T-helper 2 cell treated with Interferon-gamma antibody and Interleukin-4, amounts not matched to agents 100 ng/mL and 5 ng/mL, for 36 hours (primary cell): ENCODE results near the gene NUP214. TPM values are rescaled to one million over a fixed set of nuclear protein-coding genes. Genes with fewer than 3 reads are reported as not detected.
"Not testable (repeated sequence)": the region's sequence is repeated elsewhere in the genome, so short reads cannot be mapped to it uniquely, and the experiment has no call there.

Experiments
- intact Hi-C: fragments of 100-400 bp; cut with micrococcal nuclease; formaldehyde crosslinking; loops from one replicate; pipeline ENCODE4 v1.15.1; 2023
- total RNA-seq: library from RNA; stranded (reverse); gene quantifications from 2 replicates; pipeline ENCODE4 v1.2.3, GENCODE V29; 2022

NUP214 gene
- total RNA-seq, 1 donor from 2014 or later, result 80.3 TPM

DNA sequence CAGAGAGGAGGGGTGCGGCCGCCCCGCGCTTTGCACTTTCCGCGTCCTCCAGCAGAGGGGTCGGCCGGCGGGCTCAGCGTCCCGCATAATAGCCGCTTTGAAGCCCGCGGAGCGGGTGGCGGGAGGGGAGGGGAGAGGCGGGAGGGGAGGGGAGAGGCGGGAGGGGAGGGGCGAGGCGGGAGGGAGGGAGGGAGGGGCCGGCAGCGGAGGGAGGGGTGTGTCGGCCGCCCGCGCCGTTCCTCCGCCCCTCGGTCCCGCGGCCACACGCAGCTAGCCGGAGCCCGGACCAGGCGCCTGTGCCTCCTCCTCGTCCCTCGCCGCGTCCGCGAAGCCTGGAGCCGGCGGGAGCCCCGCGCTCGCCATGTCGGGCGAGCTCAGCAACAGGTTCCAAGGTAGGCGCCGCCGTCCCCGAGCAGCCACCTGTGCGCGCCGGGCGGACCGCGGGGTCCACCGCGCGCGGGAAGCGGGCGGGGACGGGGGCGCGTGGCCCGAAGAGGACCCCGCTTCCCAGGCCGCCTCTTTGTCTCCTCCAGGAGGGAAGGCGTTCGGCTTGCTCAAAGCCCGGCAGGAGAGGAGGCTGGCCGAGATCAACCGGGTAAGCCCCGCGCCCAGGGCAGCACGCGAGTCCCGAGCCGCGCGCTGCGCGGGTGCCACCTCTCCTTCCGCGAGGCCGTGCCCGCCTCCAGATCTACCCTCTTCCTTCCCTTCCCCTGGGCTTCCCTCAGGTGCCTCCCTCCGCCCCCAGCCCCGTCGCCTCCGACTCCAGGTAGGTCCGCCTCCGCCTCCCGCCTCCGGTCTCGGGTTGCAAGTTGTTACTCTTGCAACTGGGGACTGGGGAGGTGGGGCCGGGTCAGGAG lies 28.9 kb upstream of the NUP214 start, which contains the start of gene AIF1L:
AIF1L (plus strand) TSS at position 263 of the 857 bp plus-strand sequence; CDS start at position 362, 99 bp downstream.
- intact Hi-C loops, result no loop called here

DNA sequence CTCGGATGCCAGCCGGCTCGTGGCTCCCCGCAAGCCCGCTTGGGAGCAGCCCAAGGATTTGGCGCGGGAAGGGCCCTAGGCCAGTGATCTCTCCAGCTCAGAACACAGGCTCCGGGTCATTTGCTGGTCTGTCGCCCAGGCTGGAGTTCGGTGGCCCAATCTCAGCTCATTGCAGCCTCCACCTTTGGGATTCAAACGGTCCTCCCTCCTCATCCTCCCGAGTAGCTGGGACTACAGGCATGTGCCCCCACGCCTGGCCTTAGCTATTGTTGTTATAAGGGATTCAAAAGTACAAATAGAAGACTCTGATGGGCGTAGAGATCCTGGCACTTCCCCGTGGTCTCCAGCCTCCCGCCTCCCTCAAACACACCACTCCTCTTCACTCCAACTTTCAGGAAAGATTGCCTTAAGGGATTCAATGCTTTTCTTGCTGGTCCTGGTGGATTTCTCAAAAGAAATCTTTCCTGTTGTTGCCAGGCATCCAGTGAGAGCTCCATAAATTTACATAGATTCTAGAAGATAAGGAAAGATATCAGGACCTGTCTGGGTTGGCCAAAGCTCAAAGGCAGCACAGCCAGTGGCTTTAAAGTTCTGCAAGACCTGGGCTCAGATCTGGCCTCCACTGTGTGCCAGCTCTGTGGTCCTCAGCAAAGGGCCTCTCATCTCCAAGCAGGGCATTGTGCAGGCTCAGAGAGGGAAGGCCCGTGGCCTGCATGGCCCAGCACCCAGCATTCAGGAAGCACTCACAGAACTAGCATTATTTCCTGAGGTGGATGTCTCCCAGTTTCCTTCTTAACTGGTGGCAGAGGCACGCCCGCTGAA lies 28.0 kb upstream of the NUP214 start:
- intact Hi-C loops, result no loop called here

DNA sequence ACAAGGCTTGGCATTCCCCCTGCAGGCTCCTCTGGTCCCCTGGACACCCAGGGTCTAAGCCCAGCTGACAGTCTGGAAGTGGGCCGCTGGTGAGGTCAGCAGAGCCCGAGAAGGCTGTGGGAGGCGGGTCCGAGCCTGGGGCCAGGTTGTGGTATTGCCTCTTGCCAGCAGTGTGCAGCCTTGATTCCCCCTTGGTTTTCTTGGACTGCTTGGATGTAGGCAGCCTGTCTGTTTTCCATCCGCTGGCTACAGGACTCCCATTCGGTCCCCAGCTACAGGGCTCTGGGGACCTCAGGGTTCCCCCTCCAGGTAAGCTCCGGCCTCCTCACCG lies 27.5 kb upstream of the NUP214 start:
- intact Hi-C loops, result no loop called here

DNA sequence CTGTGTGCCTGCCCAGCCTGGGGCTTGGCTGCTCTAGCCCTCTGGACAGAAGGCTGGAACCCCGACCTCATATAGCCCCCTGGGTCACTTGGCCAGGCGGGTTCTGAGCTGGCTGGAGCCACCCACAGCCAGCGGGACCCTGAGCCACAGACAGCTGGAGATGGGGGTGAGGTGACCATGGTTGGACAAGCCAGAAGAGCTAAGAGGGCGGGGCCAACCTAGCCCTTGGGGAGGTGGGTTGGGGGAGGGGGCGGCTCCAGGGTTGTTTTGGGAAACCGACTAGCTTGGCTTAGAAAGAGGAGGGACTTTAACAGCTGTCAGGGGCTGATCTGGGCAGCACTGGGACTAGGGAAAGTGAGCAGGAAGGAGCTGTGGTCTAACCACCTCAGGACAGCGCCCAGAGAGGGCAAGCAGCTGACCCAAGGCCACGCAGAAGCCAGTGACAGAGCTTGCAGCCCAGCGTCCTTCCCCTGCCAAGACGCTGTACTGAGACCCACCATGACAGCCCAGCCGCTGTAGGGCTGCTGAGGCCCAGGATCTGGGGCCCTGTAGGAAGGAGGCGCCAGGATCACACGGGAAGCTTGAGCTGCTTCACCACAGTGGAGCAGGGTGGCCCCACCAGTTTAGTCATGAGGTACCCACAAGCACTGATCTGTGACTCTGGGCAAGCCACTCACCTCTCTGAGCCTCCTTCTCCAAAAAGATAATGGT lies 26.8 kb upstream of the NUP214 start:
- intact Hi-C loops, result no loop called here

DNA sequence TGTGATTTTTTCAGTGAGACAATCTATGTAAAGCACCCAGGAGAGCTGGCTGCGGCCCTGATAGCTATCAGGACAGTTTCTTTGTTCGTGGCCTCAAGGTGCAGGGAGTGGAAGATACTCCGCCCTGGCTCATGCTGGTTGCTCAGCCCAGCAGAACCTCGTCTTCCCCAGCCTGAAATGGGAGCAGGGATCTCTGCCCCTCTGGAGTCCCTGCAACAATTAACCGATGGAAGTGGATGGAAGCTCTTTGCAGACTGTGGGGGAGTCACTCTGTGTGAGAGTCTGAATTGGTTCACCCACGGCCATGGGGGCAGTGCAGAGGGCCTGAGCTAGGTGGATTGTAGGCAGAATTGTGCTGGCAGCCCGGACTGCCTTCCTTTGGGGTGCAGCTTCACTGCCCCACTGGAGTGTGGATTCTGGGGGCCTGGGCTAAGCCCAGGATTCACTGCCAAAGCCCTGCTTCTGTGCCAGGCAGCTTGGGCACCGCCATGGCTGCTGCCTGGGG lies 26.2 kb upstream of the NUP214 start:
- intact Hi-C loops, result no loop called here

DNA sequence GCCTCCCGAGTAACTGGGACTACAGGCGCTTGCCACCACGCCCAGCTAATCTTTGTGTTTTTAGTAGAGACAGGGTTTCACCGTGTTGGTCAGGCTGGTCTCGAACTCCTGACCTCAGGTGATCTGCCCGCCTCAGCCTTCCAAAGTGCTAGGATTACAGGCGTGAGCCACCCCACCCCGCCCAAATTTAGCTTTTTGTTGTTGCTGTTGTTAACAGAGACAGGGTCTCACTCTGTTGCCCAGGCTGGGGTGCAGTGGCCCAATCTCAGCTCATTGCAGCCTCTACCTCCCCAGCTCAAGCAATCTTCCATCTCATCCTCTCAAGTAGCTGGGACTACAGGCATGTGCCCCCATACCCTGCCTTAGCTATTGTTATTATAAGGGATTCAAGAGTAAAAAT lies 25.5 kb upstream of the NUP214 start:
- intact Hi-C loops, result not testable (repeated sequence)

DNA sequence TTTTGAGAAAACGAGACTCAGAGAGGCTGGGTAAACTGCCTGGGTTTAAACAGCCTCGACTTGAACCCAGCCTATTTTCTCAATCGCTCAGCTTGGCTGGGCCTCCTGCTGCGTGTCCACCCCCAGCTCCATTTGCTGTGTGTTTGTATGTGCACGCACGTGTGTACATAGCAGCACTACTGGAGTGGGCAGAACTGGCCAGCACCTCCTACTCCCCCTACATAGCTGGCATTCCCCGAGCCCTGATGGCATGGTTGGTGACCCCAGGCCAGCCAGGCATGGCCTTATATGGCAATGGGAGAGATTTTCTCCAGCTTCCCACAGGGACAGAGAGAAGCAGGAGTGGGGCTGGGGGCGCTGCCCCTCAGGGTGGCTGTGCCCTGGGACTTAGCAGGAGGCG lies 24.9 kb upstream of the NUP214 start:
- intact Hi-C loops, result no loop called here

DNA sequence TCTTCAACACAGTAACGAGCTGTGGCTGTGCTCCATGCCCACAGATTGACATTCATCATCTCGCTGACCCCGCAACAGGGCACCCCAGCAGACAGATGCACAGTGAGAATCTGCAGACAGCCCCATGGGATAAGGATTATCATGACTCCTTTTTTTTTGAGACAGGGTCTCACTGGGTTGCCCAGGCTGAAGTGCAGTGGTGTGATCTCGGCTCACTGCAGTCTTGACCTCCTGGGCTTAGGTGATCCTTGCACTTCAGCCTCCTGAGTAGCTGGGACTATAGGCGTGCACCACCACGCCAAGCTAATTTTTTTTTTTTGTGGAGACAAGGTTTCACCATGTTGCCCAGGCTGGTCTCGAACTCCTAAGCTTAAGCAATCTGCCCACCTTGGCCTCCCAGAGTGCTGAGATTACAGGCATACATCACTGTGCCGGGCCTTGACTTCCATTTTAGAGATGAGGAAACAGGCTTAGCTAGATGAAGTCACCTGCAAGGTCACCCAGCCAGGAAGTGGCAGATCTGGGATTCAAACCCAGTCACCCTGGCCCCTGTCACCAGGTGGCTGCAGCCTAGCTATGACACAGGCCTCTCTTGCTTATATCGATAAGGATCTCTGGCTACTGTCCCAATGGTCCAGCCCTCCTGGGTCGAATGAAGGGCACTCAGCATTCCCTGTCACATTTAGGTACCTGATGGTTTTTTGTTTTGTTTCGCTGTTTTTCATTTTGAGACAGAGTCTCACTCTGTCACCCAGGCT lies 24.0 kb upstream of the NUP214 start:
- intact Hi-C loops, result no loop called here

DNA sequence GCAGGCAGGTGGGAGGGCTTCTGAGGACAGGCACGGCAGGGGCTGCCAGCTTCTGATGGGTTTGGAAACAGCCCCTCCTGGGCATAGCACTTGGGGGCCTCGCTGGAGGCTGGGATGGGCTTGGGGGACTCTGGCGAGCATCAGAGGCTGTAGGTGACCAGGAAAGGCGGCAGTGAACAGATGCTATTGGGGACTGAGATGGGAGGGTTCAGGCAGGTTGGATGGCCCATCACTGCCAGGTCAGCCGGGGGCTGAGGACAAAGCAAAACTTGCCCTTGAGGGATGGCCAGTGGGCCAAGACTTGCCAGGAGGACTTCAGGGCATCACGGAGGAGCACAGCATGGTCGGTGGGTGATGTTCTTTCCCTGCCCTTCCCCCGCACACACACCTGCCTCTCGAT lies 22.4 kb upstream of the NUP214 start:
- intact Hi-C loops, result no loop called here

DNA sequence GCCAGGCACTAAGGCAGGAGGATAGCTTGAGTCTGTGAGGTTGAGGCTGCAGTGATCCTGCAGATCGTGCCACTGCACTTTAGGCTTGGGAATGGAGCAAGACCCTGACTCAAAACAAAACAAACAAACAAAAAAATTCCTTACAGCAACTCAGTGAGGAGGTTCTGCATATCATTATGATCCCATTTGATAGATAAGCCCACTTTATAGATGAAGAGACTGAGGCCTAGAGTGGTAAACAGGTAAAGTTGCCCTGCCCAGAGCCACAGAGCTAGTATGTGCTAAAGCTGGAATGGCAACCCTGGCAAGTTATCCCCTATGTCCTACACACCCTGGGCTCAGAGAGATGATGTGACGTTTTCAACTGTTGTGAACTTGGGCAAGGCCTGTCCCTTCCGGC lies 21.9 kb upstream of the NUP214 start:
- intact Hi-C loops, result no loop called here

DNA sequence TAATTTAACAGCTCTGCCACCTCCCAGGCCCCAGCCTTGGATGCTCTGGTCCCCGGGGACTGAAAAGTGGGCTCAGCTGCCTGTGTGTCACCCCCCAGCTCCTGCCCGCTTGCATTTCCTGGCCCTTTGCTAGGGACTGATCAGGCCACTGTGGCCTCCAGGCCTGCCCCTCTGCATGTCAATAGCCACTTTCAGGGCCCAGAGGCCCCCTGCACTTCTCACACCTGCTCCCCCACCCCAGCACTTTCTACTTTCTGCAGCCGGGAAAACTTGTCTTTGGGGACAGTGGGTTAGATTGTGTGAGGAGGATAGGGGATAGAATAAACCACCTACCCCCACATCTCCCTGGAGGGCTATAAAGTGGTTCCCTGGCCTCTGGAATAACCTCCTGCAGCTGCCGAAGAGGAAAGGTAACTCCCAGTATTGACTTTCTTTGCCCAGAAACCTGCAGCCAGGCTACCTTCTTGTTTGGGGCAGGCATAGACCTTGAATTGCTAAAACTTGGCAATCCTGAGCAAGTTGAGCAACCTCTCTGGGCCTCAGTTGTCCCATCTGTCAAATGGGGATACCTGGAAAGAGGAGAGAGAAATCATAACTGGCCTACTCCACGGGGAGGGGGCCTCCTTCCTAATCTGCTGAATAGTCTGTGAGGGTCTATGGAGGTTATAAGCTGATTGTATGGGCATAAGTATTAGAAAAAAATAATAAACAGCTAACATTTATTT lies 21.2 kb upstream of the NUP214 start:
- intact Hi-C loops, result no loop called here

DNA sequence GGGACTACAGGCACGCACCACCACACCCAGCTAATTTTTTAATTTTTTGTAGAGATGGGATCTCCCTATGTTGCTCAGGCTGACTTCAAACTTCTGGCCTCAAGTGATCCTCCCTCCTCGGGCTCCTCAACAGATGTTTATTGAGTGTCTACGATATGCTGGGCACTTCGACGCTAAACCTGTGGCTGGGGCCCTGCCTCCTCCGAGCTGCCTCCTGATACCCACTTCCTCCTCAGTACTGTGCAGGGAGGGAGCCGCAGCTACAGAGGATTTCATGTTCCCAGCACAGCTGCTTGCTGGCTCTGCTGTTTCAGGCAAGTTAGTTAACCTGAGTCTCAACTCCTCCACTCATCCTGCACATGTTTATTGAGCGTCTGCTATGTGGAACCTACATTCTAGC lies 19.4 kb upstream of the NUP214 start:
- intact Hi-C loops, result no loop called here

DNA sequence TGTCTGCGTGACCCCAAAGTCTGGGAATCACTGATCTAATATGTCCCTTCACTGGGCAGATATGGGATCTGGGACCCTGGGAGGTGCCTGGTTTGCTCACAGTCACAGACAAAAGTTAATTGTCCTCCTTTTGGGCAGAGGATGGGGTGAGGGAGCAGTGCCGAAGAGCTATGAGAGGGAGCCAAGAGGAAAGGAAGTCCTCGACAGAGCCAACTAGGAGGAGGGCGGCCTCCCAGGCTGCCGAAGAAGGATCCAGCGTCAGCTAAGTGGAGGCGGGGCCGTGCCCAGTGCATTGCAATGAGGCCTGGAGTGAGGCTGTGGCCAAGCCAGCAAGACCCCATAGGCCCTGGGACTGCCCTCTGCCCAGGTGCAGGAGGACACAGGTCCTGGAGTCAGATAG lies 17.6 kb upstream of the NUP214 start:
- intact Hi-C loops, result no loop called here

DNA sequence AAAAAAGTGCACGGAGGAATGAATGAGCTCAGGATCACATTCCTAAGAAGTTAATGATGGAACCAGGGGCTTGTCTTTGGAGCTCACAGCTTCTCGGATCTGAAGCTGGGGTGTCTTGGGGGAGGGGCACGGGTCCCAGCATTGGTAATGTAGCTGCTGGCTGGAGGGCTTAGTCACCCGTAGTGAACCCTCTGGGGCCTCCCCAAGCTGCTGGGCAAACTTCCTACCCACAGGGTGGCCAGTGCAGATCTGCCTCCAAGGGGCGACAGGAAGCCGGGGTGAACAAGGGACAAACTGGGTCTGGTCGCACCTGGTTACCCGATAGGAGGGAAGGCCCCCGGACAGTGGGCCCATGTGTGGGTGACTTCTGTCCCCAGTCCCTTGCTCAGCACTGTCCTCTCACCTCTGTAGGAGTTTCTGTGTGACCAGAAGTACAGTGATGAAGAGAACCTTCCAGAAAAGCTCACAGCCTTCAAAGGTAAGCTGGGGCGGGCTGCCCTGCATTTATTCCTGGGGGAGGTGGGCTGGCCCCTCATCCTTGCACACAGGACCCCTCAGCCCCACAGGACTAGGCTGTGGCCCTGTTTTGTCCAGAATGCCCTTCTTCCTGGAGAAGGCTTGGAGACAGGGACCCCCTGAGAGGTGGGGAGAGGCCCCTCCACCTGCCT lies 14.1 kb upstream of the NUP214 start:
- intact Hi-C loops, result no loop called here

DNA sequence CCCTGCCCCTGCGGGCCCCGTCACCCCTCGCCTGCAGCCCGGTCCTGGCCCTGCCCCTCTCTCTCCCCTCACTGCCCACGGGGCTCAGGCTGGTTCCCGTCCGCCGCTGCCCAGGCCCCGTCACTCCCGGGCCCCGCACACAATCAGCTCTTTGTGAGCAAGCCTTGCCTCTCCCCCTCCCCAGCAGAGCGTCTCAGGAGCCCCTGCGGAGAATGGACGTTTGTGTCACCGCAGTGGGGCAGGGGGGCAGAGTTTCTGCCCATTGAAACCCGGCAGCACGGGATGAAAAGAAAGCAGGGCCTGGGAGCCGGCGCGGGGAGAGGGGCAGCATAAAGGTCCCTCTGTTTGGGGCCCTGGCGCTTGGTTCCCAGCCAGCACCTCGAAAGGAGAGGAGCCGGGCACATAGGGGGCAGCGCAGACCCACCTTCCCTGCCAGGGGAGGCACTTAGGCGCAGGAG lies 13.5 kb upstream of the NUP214 start:
- intact Hi-C loops, result no loop called here

DNA sequence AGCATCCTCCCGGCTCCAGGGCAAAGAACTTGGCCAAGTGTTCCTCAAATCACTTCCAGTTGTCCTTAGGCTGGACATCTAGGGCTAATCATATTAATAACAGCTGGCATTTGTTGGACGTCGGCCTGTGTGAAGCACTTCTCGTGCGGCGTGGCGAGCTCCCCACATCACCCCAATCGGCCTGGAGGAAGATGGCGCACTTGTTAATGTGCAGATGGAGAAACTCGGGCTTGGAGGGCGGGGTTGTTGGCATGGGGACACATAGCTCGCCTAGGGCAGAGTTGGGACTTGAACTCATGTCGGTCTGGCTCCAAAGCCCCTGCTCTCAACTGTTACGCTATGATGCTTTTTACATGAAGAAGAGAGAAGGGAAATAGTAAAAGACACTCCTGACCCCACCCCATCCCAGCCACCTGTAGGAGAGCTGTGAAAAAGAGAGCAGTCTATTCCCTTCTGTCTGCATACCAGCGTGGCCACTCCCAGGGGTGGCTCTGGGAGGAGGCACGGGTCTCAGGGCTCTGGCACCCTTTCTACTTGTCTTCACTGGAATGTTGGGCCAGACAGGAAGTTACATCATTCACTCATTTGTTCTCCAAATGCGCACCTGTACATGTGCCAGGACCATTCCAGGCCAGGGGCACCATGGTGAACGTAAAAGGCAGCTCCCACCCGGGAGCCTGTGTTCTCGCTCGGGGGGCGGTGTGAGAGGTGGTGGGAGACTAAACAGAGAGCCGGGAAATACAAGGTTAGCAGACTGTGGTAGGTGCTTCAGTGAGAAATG lies 12.8 kb upstream of the NUP214 start:
- intact Hi-C loops, result no loop called here

DNA sequence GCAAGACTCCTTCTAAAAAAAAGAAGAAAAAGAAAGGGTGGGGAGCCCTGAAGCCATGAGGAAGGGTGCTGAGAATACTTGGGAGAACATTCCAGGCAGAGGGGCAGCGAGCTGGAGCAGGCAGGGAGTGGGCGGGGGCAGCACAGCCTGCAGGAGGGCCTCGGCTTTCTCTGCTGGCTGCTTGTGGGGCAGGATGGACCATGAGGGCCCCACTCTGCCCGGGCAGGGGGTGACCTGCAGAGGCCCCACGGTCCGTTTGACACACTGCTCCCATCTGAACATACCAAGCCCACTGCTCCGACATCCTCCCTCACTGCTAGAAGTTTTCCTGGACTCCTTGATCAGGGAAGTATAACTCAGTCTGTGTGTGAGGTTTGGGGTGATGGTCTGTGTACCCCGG lies 11.7 kb upstream of the NUP214 start:
- intact Hi-C loops, result no loop called here

DNA sequence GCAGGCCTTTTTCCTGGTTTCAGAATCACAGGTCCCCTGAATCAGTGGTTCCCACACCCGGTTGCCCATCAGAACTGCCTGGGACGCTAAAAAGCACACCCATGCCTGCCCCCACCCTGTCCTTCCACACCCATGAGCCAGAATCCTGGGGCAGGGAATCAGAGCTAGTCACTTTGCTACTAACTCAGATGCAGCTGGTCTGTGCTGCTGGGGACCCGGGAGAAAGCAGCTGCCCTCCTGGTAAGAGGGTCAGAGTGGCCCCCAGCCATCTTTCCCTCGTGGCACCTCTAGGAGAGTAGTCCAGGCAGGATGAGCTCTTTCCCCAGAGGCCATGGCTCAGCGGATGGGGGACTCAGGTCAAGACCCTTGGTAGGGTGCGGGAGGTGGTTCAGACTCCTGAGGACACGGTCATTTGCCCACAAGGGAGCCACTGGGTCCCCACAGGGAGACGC lies 11.3 kb upstream of the NUP214 start:
- intact Hi-C loops, result no loop called here

DNA sequence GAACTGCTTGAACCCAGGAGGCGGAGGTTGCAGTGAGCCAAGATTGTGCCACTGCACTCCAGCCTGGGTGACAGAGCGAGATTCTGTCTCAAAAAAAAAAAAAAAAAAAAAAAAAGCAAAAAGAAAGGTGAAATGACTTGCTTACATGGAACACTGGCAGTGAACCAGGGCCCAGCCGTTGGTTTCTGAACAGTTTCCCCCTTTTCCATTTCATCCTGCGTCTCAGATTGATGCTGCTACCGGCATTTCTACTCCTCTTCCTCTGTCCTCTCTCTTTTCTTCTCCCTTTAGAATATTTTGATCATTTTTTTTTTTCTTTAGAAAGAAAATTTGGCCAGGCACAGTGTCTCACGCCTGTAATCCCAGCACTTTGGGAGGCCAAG lies 10.0 kb upstream of the NUP214 start:
- intact Hi-C loops, result not testable (repeated sequence)
